NCI-H1694 (cell line): ENCODE data around the gene FOXP1.

ENCODE experiments used
- DNase-seq: peaks from one replicate; lab custom pipeline; 2025; lab: John Stamatoyannopoulos, UW

Gene FOXP1

GRCh38 chr3:71504250-71505036 lies 79.1 kb downstream of the FOXP1 start:
- DNase-seq: no peak

GRCh38 chr3:71503525-71504249 lies 79.8 kb downstream of the FOXP1 start:
- DNase-seq: no peak

- DNase-seq: no peak
Observed at GRCh38 chr3:71502066-71502625, 81.4 kb downstream of the FOXP1 start.

- DNase-seq: no peak
Observed at GRCh38 chr3:71500696-71501095, 82.8 kb downstream of the FOXP1 start.

- no peak for DNase-seq
Observed at GRCh38 chr3:71499227-71499876, 84.2 kb downstream of the FOXP1 start.

- DNase-seq: no peak
Observed at GRCh38 chr3:71498543-71498942, 85.0 kb downstream of the FOXP1 start.

GRCh38 chr3:71497971-71498444 lies 85.5 kb downstream of the FOXP1 start:
- DNase-seq: no peak

GRCh38 chr3:71497367-71497897 lies 86.1 kb downstream of the FOXP1 start:
- DNase-seq: no peak

- no peak for DNase-seq
Observed at GRCh38 chr3:71495708-71496472, 87.6 kb downstream of the FOXP1 start.

GRCh38 chr3:71494212-71494611 lies 89.3 kb downstream of the FOXP1 start:
- no peak for DNase-seq

GRCh38 chr3:71492974-71493771 lies 90.4 kb downstream of the FOXP1 start:
- no peak for DNase-seq

- DNase-seq: no peak
Observed at GRCh38 chr3:71492566-71492965, 91.0 kb downstream of the FOXP1 start.

- DNase-seq: no peak
Observed at GRCh38 chr3:71491154-71491752, 92.3 kb downstream of the FOXP1 start.

- no peak for DNase-seq
Observed at GRCh38 chr3:71490692-71491091, 92.8 kb downstream of the FOXP1 start.

- DNase-seq: no peak
Observed at GRCh38 chr3:71489315-71489761, 94.2 kb downstream of the FOXP1 start.

GRCh38 chr3:71488882-71489281 lies 94.6 kb downstream of the FOXP1 start:
- DNase-seq: no peak

GRCh38 chr3:71488391-71488809 lies 95.1 kb downstream of the FOXP1 start:
- DNase-seq: no peak

GRCh38 chr3:71487418-71487817 lies 96.1 kb downstream of the FOXP1 start:
- DNase-seq: no peak

- DNase-seq: no peak
Observed at GRCh38 chr3:71486831-71487230, 96.7 kb downstream of the FOXP1 start.

- no peak for DNase-seq
Observed at GRCh38 chr3:71485896-71486295, 97.6 kb downstream of the FOXP1 start.
